Measurements from ENCODE around the gene BAD. TPM values are rescaled to one million over a fixed set of nuclear protein-coding genes. Genes with fewer than 3 reads are reported as not detected.

BAD gene
- total RNA-seq, 1 experiment from 2014 or later = 23.3 TPM

GRCh38 chr11:64275841-64276240 is 8.6 kb downstream of the BAD start:
- Mint-ChIP-seq H3K27me3 (ENCODE audit: low read depth) (no peaks in the 10 kb centered on the region; the same call in none of the 2 replicates), H3K4me1 (peaks cover 12 to 16% of the 10 kb centered on the region in 2 experiments), H3K9me3 (no peaks in the 10 kb centered on the region), H3K27ac (no peak overlapping the region), H3K4me3 (no peak overlapping the region), H3K36me3 (ENCODE audit: insufficient read depth in 1 of 3, low read depth in 3 of 3) (peaks cover 0 to 9% (median 6%) of the 10 kb centered on the region in 3 experiments; a peak in 4 of 7 replicates)
- Histone ChIP-seq H4K20me1 (ENCODE audit: control insufficient read depth, insufficient read depth, insufficient read length) (peaks cover 2% of the 10 kb centered on the region), H3K4ac (ENCODE audit: low read depth, low read length) (no peak overlapping the region), H2BK20ac (ENCODE audit: low read depth, low read length, poor library complexity, severe bottlenecking) (no peak overlapping the region), H4K5ac (ENCODE audit: insufficient read length, low read depth, low read length) (no peak overlapping the region), H4K8ac (replicated peaks; ENCODE audit: insufficient read length, low read depth, low read length) (no peak overlapping the region), H3K79me1 (ENCODE audit: insufficient read depth, low read depth, low read length, poor library complexity, severe bottlenecking) (no peaks in the 10 kb centered on the region), H3K9me3 (ENCODE audit: control insufficient read depth, low read depth, low read length) (no peaks in the 10 kb centered on the region), H2BK15ac (ENCODE audit: low read depth, low read length) (no peak overlapping the region), H3K14ac (ENCODE audit: insufficient read depth, low read length) (no peak overlapping the region), H3K23me2 (ENCODE audit: insufficient read length, low read depth, low read length, poor library complexity, severe bottlenecking) (peaks cover 5% of the 10 kb centered on the region), H2AK5ac (ENCODE audit: insufficient read length, low read length) (no peak overlapping the region), H3K79me2 (ENCODE audit: insufficient read depth, low read length) (no peaks in the 10 kb centered on the region), H4K91ac (ENCODE audit: insufficient read length, low read depth, low read length) (no peak overlapping the region), H3K27me3 (ENCODE audit: insufficient read depth, low read length) (no peaks in the 10 kb centered on the region), H2AFZ (ENCODE audit: low read length) (no peak overlapping the region), H3T11ph (ENCODE audit: low read length) (no peak overlapping the region), H3K9ac (ENCODE audit: extremely low read depth, insufficient read length, low read length) (no peak overlapping the region), H3K23ac (ENCODE audit: insufficient read length, low read depth, low read length) (no peak overlapping the region), H3K56ac (ENCODE audit: insufficient read length, low read depth, low read length) (no peak overlapping the region), H2BK5ac (ENCODE audit: insufficient read length, low read length) (no peak overlapping the region), H2BK12ac (ENCODE audit: insufficient read length, low read depth, low read length) (no peak overlapping the region), H3K18ac (ENCODE audit: insufficient read length, low read depth, low read length) (no peak overlapping the region), H2BK120ac (ENCODE audit: low read depth, low read length, poor library complexity, severe bottlenecking) (no peak overlapping the region), H3K4me1 (ENCODE audit: insufficient read depth, low read length) (no peaks in the 10 kb centered on the region), H3K27ac (ENCODE audit: insufficient read length, low read depth, low read length) (no peak overlapping the region), H3K4me2 (ENCODE audit: insufficient read depth, insufficient read length, low read length) (no peak overlapping the region)
- TF ChIP-seq CTCF (conservative IDR thresholded peaks at IDR 0.05) = no peak
- no peak for DNase-seq
- WGBS (ENCODE audit: extremely low coverage, insufficient read length, low lambda C conversion rate) = no CpG with 5 or more reads among the region's 2 CpGs
